ENCODE results near the gene DCLK1. TPM values are rescaled to one million over a fixed set of nuclear protein-coding genes. Genes with fewer than 3 reads are reported as not detected.

Gene DCLK1
- total RNA-seq, 2 donors from 2014 or later, result 4.7 to 10.1 TPM

DNA sequence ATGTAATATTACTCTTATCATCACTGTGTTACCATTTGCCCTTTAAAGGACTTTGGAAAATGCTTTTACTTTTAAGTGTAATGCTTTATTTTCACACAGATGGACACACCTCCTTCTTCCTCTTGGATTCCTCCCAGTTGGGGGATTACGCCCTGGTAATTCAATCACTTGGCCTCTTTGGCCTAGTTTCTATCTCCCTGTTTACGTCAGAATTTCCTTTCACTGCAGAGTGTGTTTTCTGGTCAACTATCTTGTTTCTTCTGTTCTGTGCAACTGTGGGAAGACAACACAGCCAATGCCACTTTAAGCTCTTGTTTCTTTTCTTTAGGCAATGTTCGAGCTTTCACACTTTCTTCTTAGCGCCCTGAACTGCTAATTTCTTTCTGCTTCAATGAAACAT, 397.4 kb downstream of the DCLK1 start:
- Histone ChIP-seq H3K4me1 (peaks cover 0 to 24% of the 10 kb centered on the region in 2 donors), H3K27me3 (no peaks in the 10 kb centered on the region), H3K4me3 (no peak overlapping the region), H3K9me3 (no peaks in the 10 kb centered on the region), H3K36me3 (no peaks in the 10 kb centered on the region), H3K27ac (peak overlapping the region in 1 of 2 donors; percentile 54)
- TF ChIP-seq, protein P1, sequence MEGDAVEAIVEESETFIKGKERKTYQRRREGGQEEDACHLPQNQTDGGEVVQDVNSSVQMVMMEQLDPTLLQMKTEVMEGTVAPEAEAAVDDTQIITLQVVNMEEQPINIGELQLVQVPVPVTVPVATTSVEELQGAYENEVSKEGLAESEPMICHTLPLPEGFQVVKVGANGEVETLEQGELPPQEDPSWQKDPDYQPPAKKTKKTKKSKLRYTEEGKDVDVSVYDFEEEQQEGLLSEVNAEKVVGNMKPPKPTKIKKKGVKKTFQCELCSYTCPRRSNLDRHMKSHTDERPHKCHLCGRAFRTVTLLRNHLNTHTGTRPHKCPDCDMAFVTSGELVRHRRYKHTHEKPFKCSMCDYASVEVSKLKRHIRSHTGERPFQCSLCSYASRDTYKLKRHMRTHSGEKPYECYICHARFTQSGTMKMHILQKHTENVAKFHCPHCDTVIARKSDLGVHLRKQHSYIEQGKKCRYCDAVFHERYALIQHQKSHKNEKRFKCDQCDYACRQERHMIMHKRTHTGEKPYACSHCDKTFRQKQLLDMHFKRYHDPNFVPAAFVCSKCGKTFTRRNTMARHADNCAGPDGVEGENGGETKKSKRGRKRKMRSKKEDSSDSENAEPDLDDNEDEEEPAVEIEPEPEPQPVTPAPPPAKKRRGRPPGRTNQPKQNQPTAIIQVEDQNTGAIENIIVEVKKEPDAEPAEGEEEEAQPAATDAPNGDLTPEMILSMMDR (IDR thresholded peaks at IDR 0.05), result no peak
- no peak for DNase-seq (ENCODE audit: low spot score)

DNA sequence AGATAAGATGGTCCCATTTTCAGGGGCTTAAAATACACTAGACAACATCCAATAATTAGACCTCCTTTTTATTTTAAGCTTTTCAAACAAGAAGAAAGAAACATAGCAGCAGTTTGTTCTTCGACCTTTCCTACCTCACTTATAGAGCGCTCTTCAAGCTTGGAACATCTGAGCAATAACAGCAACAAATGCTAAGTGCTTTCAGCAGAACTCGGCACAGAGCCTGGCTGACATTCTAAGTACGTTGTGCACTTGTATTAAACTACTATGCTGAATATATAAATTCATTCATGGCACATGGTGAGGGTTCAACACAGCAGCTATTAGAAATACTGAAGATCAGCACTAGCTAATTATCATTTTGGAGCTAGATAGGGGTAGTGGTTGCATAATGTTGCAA, 398.6 kb downstream of the DCLK1 start:
- H3K4me3 ChIP-seq, result no peak overlapping the region
- H3K9me3 ChIP-seq, result no peaks in the 10 kb centered on the region
- no peaks in the 10 kb centered on the region for H3K27me3 ChIP-seq
- peaks cover 0 to 24% of the 10 kb centered on the region in 2 donors for H3K4me1 ChIP-seq
- TF ChIP-seq, protein P1 (IDR thresholded peaks at IDR 0.05), result no peak
- H3K27ac ChIP-seq, result peak overlapping the region in 1 of 2 donors; percentile 35
- H3K36me3 ChIP-seq, result no peaks in the 10 kb centered on the region
- DNase-seq (ENCODE audit: low spot score), result no peak

DNA sequence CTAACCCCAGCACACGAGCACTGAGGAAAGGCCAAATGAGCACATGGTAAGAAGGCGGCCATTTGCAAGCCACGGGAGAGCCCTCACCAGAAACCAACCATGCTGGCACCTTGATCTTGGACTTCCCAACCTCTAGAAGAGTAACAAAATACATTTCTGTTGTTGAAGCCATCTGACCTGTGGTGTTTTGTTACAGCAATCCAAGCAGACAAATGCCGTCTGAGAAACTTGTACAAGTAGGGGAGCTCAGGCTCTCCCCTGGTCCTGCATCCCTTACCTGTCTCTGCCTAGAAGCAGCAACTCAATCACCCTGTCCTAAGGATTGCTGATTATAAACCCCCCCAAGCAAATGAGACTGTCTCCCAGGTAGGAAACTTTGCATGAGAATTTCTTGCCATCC, 399.7 kb downstream of the DCLK1 start:
- TF ChIP-seq, protein P1 (IDR thresholded peaks at IDR 0.05), result no peak
- H3K4me3 ChIP-seq, result no peak overlapping the region
- no peaks in the 10 kb centered on the region for H3K36me3 ChIP-seq
- no peaks in the 10 kb centered on the region for H3K9me3 ChIP-seq
- H3K27ac ChIP-seq, result no peak overlapping the region
- DNase-seq (ENCODE audit: low spot score), result no peak
- H3K27me3 ChIP-seq, result no peaks in the 10 kb centered on the region
- H3K4me1 ChIP-seq, result peaks cover 0 to 24% of the 10 kb centered on the region in 2 donors

DNA sequence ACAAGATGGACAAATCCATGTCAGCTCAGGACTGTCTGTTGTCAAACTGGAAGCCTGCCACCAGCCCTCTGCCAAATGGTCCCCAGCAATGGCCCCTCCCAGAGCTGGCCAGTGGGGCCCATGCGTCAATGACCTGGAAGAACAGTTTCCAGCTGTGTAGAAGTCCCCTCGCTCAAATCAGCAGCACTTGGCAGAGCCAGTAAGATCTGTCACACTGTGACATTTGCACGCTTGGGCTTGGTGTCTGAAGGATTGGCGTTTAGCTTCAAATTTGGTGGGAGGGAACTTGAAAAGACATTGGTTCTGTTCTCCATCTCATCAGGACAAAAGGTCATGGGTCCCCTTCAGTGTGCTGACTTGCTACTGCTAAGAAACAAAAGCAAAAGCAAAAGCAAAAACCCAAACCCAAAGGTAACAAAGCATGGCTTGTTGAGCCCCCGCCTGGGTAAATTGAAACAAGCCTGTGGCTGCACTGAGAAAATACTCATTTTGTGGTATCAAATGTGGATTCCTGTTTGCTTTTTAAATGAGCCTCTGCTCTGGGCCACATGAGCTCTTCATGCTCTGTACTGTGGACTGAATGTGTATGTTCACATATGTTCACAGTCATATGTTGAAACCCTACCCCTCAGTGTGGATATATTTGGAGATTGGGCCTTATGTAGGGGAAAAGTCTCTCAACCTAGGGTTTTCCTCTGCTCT, 401.1 kb downstream of the DCLK1 start:
- peaks cover 0 to 24% of the 10 kb centered on the region in 2 donors for H3K4me1 ChIP-seq
- H3K9me3 ChIP-seq, result no peaks in the 10 kb centered on the region
- peak overlapping the region; percentile 25 to 31 for H3K27ac ChIP-seq
- TF ChIP-seq, protein P1 (IDR thresholded peaks at IDR 0.05), result no peak
- H3K36me3 ChIP-seq, result no peaks in the 10 kb centered on the region
- no peaks in the 10 kb centered on the region for H3K27me3 ChIP-seq
- peak; percentile 69 for DNase-seq (ENCODE audit: low spot score)
- H3K4me3 ChIP-seq, result no peak overlapping the region

DNA sequence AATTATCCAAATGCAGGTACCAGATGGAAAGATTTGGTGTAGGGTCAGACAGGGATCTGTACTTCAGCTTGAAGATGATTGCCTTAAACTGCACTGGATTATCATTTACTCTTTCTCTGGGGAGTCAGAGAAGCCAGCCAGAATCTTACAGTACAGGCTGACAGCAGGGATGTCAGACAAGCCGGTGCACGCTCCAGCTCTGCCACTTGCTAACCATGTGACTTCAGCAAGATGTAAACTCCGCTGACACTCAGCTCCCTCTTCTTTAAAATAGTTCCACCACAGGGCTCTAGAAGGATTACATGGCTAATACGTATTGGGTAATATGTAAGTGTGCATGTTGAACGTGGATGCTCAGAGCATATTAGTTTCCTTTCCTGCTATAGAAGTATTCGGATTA, 403.3 kb downstream of the DCLK1 start:
- Histone ChIP-seq H3K4me3 (no peak overlapping the region), H3K27me3 (no peaks in the 10 kb centered on the region), H3K4me1 (peaks cover 0 to 18% of the 10 kb centered on the region in 2 donors), H3K9me3 (no peaks in the 10 kb centered on the region), H3K36me3 (no peaks in the 10 kb centered on the region), H3K27ac (no peak overlapping the region)
- TF ChIP-seq, protein P1 (IDR thresholded peaks at IDR 0.05), result no peak
- DNase-seq (ENCODE audit: low spot score), result no peak

DNA sequence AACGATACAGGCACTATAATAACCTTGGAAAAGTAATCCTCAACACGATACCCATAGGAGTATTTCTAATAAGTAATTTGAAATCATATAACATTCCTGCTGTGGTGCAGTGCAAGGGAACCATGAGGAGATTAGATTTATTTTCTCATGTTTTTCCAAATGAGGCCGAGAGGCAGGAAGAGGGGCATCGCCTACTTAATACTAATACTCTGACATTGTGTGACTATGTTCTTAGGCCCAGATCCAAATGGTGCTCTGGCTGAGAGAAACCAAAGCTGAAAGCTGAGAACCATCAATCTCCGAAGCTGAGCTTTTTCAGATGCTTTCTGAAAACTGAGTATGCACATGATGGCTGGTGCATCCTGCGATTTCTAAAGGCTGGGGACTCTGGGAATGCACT, 406.7 kb downstream of the DCLK1 start:
- no peaks in the 10 kb centered on the region for H3K9me3 ChIP-seq
- peaks cover 0 to 21% of the 10 kb centered on the region in 2 donors for H3K4me1 ChIP-seq
- H3K4me3 ChIP-seq, result no peak overlapping the region
- TF ChIP-seq, protein P1 (IDR thresholded peaks at IDR 0.05), result no peak
- DNase-seq (ENCODE audit: low spot score), result no peak
- H3K27ac ChIP-seq, result peak overlapping the region; percentile 63 to 71
- H3K36me3 ChIP-seq, result no peaks in the 10 kb centered on the region
- no peaks in the 10 kb centered on the region for H3K27me3 ChIP-seq
